Fibroblast of lung (primary cell): Measurements from ENCODE around the gene CNIH1. TPM values are rescaled to one million over a fixed set of nuclear protein-coding genes. Genes with fewer than 3 reads are reported as not detected.
"Not testable (repeated sequence)": the region's sequence is repeated elsewhere in the genome, so short reads cannot be mapped to it uniquely, and the experiment has no call there.

ENCODE experiments used
- DNase-seq, 2 donors: peaks; one replicate each; pipeline versions ENCODE4 v3.0.0 to v3.0.0-alpha.2; 2010; ENCODE audit warnings: low read depth in 2 of 2
- H2AFZ ChIP-seq: 2 replicates; pipeline ENCODE4 v1.5.1; 2012; ENCODE audit warnings: low read length, control low read depth, inconsistent platforms
- H3K27ac ChIP-seq: 2 replicates; pipeline ENCODE4 v1.5.1; 2011; ENCODE audit warnings: low read length, control low read depth; ENCODE audit not compliant: insufficient read depth
- H3K27me3 ChIP-seq: 2 replicates; pipeline ENCODE4 v1.5.1; 2011; ENCODE audit warnings: mild to moderate bottlenecking, low read length; ENCODE audit not compliant: control insufficient read depth, insufficient read depth
- H3K36me3 ChIP-seq: 2 replicates; pipeline ENCODE4 v1.5.1; 2011; ENCODE audit warnings: low read length; ENCODE audit not compliant: control insufficient read depth, insufficient read depth
- H3K4me1 ChIP-seq: 2 replicates; pipeline ENCODE4 v1.5.1; 2011; ENCODE audit warnings: low read length; ENCODE audit not compliant: control insufficient read depth, insufficient read depth; ENCODE audit errors: extremely low read depth
- H3K4me2 ChIP-seq: 2 replicates; pipeline ENCODE4 v1.5.1; 2011; ENCODE audit warnings: low read length, control low read depth; ENCODE audit not compliant: insufficient read depth; ENCODE audit errors: extremely low read depth
- H3K4me3 ChIP-seq, 4 experiments: fragments of 200-600 bp in 1 of 4; sonication (generic) in 1 of 4; replicated peaks in 1 of 4; 2 replicates each; pipeline ENCODE4 v1.5.1; 2011 to 2016; ENCODE audit warnings: low read length in 4 of 4, low read depth in 3 of 4, mild to moderate bottlenecking in 3 of 4, control low read depth in 2 of 4, inconsistent platforms in 1 of 4, mixed read lengths in 1 of 4; ENCODE audit not compliant: insufficient read depth in 1 of 4; ENCODE audit errors: control extremely low read depth in 1 of 4
- H3K79me2 ChIP-seq: 2 replicates; pipeline ENCODE4 v1.5.1; 2012; ENCODE audit warnings: mild to moderate bottlenecking, low read length, inconsistent platforms; ENCODE audit not compliant: control insufficient read depth, insufficient read depth
- H3K9ac ChIP-seq: 2 replicates; pipeline ENCODE4 v1.5.1; 2011; ENCODE audit warnings: mild to moderate bottlenecking, low read length, control low read depth; ENCODE audit not compliant: insufficient read depth
- H3K9me3 ChIP-seq: 2 replicates; pipeline ENCODE4 v1.5.1; 2012; ENCODE audit warnings: low read depth, low read length; ENCODE audit not compliant: control insufficient read depth, insufficient read depth
- H4K20me1 ChIP-seq: 2 replicates; pipeline ENCODE4 v1.5.1; 2011; ENCODE audit warnings: low read length; ENCODE audit not compliant: control insufficient read depth, insufficient read depth; ENCODE audit errors: extremely low read depth
- EZH2 ChIP-seq: IDR thresholded peaks from 2 replicates; pipeline ENCODE4 v1.5.1; 2012; ENCODE audit warnings: low read length, control low read depth, mild to moderate bottlenecking; ENCODE audit errors: missing control alignments
- polyA plus RNA-seq, 2 donors: library from polyadenylated mRNA; depleted of rRNA in 1 of 2; stranded (reverse) in 1 of 2; unstranded in 1 of 2; fragments of >200 nt; gene quantifications; 2 replicates each; pipeline ENCODE4 v1.2.1, GENCODE V29; 2011 to 2012; ENCODE audit warnings: missing spikeins in 1 of 2
- total RNA-seq: library from RNA; depleted of rRNA; stranded (reverse); fragments of >200 nt; gene quantifications from 2 replicates; pipeline ENCODE4 v1.2.1, GENCODE V29; 2014
- TF ChIP-seq, protein P1 (sequence below), 2 donors: IDR thresholded peaks in 1 of 2; conservative IDR thresholded peaks in 1 of 2; 1 replicate in 1 of 2; 2 replicates in 1 of 2; pipeline ENCODE4 v1.5.1; 2011 to 2012; ENCODE audit warnings: low read length in 2 of 2, control low read depth in 1 of 2, inconsistent platforms in 1 of 2, low read depth in 1 of 2, mild to moderate bottlenecking in 1 of 2

CNIH1 gene
- total and polyA plus RNA-seq, 2 donors (not counting 1 experiment from before 2014, with no cell fraction given): 109 to 301 TPM

DNA sequence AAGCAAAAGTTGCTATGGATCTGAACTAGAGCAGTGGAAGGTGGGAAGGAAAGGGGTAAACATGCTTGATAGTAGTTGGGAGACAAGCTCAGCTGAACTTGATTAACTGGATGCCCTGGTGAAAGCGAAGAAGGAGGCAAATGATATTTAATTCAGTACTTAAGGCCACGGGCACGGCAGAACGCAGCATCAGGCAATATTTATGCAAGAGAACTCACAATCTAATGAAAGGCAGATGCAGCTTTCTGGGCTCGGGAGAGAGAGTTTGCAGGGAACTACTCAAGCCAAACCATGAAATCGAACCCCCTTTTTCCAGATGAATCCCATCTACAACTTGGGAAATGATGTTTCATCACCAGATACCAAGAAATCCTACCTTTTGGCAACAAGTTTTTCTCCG is 3.5 kb upstream of the CNIH1 start:
- H3K4me3 ChIP-seq: no peak overlapping the region

DNA sequence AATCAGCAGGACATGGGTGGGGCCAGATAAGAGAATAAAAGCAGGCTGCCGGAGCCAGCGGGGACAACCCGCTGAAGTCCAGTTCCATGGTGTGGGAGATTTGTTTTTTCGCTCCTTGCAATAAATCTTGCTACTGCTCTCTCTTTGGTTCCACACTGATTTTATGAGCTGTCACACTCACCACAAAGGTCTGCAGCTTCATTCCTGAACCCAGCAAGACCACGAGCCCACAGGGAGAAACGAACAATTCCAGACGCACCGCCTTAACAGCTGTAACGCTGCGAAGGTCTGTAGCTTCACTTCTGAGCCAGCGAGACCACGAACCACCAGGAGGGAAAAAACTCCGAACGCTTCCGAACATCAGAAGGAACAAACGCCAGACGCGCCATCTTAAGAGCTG is 2.8 kb upstream of the CNIH1 start:
- Histone ChIP-seq H3K4me3 (no peak overlapping the region), H4K20me1 (no peaks in the 10 kb centered on the region), H3K79me2 (peaks cover 17% of the 10 kb centered on the region), H3K4me1 (peaks cover 8% of the 10 kb centered on the region), H2AFZ (no peak overlapping the region), H3K27me3 (no peaks in the 10 kb centered on the region), H3K4me2 (no peak overlapping the region), H3K9ac (no peak overlapping the region), H3K9me3 (no peaks in the 10 kb centered on the region), H3K27ac (no peak overlapping the region), H3K36me3 (no peaks in the 10 kb centered on the region)
- no peak for TF ChIP-seq EZH2
- TF ChIP-seq, protein P1, sequence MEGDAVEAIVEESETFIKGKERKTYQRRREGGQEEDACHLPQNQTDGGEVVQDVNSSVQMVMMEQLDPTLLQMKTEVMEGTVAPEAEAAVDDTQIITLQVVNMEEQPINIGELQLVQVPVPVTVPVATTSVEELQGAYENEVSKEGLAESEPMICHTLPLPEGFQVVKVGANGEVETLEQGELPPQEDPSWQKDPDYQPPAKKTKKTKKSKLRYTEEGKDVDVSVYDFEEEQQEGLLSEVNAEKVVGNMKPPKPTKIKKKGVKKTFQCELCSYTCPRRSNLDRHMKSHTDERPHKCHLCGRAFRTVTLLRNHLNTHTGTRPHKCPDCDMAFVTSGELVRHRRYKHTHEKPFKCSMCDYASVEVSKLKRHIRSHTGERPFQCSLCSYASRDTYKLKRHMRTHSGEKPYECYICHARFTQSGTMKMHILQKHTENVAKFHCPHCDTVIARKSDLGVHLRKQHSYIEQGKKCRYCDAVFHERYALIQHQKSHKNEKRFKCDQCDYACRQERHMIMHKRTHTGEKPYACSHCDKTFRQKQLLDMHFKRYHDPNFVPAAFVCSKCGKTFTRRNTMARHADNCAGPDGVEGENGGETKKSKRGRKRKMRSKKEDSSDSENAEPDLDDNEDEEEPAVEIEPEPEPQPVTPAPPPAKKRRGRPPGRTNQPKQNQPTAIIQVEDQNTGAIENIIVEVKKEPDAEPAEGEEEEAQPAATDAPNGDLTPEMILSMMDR (conservative IDR thresholded peaks at IDR 0.05 in 1 of 2, IDR thresholded peaks at IDR 0.05 in 1 of 2; ENCODE audit: low read depth in 1 of 2, low read length in 2 of 2): no peak
- DNase-seq: peak in 1 of 2 donors; percentile 21

More for the DNA sequence above, 3.5 kb upstream of the CNIH1 start:
- DNase-seq: no peak
- peaks cover 11% of the 10 kb centered on the region for H3K79me2 ChIP-seq
- TF ChIP-seq, protein P1 (conservative IDR thresholded peaks at IDR 0.05 in 1 of 2, IDR thresholded peaks at IDR 0.05 in 1 of 2; ENCODE audit: low read depth in 1 of 2, low read length in 2 of 2): no peak
- no peak for TF ChIP-seq EZH2
- no peak overlapping the region for H3K4me2 ChIP-seq
- H3K4me1 ChIP-seq: peaks cover 8% of the 10 kb centered on the region
- no peaks in the 10 kb centered on the region for H3K9me3 ChIP-seq
- no peak overlapping the region for H3K27ac ChIP-seq
- no peaks in the 10 kb centered on the region for H4K20me1 ChIP-seq
- H2AFZ ChIP-seq: no peak overlapping the region
- no peaks in the 10 kb centered on the region for H3K27me3 ChIP-seq
- no peak overlapping the region for H3K9ac ChIP-seq
- H3K36me3 ChIP-seq: no peaks in the 10 kb centered on the region

DNA sequence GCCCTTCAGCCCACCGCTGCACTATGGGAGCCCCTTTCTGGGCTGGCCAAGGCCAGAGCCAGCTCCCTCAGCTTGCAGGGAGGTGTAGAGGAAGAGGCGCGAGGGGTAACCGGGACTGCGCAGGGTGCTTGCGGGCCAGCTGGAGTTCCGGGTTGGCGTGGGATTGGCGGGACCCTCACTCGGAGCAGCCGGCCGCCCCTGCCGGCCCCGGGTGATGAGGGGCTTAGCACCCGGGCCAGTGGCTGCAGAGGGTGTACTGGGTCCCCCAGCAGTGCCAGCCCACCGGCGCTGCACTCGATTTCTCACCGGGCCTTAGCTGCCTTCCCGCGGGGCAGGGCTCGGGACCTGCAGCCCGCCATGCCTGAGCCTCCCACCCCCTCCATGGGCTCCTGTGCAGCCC is 1.8 kb upstream of the CNIH1 start:
- H3K4me2 ChIP-seq, H3K9ac ChIP-seq, H3K9me3 ChIP-seq, H3K36me3 ChIP-seq, DNase-seq, H3K4me3 ChIP-seq, H4K20me1 ChIP-seq, H3K4me1 ChIP-seq, H3K27me3 ChIP-seq, H3K27ac ChIP-seq, H2AFZ ChIP-seq: not testable (repeated sequence)
- peaks cover 27% of the 10 kb centered on the region for H3K79me2 ChIP-seq
